Liver (tissue), 9 donors: ENCODE results near the gene FLNB. TPM values are rescaled to one million over a fixed set of nuclear protein-coding genes. Genes with fewer than 3 reads are reported as not detected.

Experiments used
- DNase-seq: peaks from one replicate; pipeline ENCODE4 v3.0.0-alpha.2; 2017; ENCODE audit warnings: low spot score
- H3K27ac ChIP-seq, 2 donors: one replicate each; pipeline ENCODE4 v1.7.0; 2013; ENCODE audit warnings: inconsistent platforms in 2 of 2, low read length in 2 of 2, control low read depth in 1 of 2, low read depth in 1 of 2, mild to moderate bottlenecking in 1 of 2
- H3K27me3 ChIP-seq, 4 donors: one replicate each; pipeline versions ENCODE4 v1.6.1 to v1.7.0; 2013; ENCODE audit warnings: low read length in 3 of 4, inconsistent platforms in 1 of 4, mild to moderate bottlenecking in 1 of 4, moderate library complexity in 1 of 4; ENCODE audit not compliant: control insufficient read depth in 4 of 4, insufficient read depth in 4 of 4
- H3K36me3 ChIP-seq, 4 donors: one replicate each; pipeline versions ENCODE4 v1.6.1 to v1.7.0; 2013; ENCODE audit warnings: low read length in 3 of 4, mild to moderate bottlenecking in 3 of 4, low read depth in 1 of 4, moderate library complexity in 1 of 4; ENCODE audit not compliant: control insufficient read depth in 4 of 4, insufficient read depth in 3 of 4
- H3K4me1 ChIP-seq, 4 donors: one replicate each; pipeline versions ENCODE4 v1.6.1 to v1.7.0; 2013; ENCODE audit warnings: low read length in 3 of 4, mild to moderate bottlenecking in 3 of 4, moderate library complexity in 1 of 4; ENCODE audit not compliant: control insufficient read depth in 4 of 4, insufficient read depth in 4 of 4
- H3K4me3 ChIP-seq, 3 donors: one replicate each; pipeline versions ENCODE4 v1.6.1 to v1.7.0; 2013; ENCODE audit warnings: low read length in 3 of 3, control low read depth in 1 of 3, low read depth in 1 of 3, mild to moderate bottlenecking in 1 of 3
- H3K9ac ChIP-seq, 2 donors: one replicate each; pipeline ENCODE4 v1.7.0; 2013; ENCODE audit warnings: low read length in 2 of 2, mild to moderate bottlenecking in 2 of 2, moderate library complexity in 2 of 2, control low read depth in 1 of 2, low read depth in 1 of 2
- H3K9me3 ChIP-seq, 4 donors: one replicate each; pipeline versions ENCODE4 v1.6.1 to v1.7.0; 2013; ENCODE audit warnings: low read length in 3 of 4; ENCODE audit not compliant: control insufficient read depth in 4 of 4
- EGR1 ChIP-seq, 2 donors: IDR thresholded peaks; 2 replicates each; pipeline ENCODE4 v1.6.1; 2016 to 2018; ENCODE audit warnings: antibody characterized with exemption in 2 of 2, low read depth in 2 of 2
- FOXA1 ChIP-seq: IDR thresholded peaks from 2 replicates; pipeline ENCODE4 v1.6.1; 2016; ENCODE audit warnings: antibody characterized with exemption
- FOXA2 ChIP-seq: IDR thresholded peaks from 2 replicates; pipeline ENCODE4 v1.6.1; 2016; ENCODE audit warnings: antibody characterized with exemption
- GABPA ChIP-seq, 2 donors: IDR thresholded peaks in 1 of 2; conservative IDR thresholded peaks in 1 of 2; 2 replicates each; pipeline ENCODE4 v1.6.1; 2016; ENCODE audit warnings: antibody characterized with exemption in 2 of 2, mild to moderate bottlenecking in 1 of 2, moderate library complexity in 1 of 2
- HNF4A ChIP-seq, 2 donors: conservative IDR thresholded peaks; 2 replicates each; pipeline ENCODE4 v1.6.1; 2016; ENCODE audit warnings: antibody characterized with exemption in 2 of 2, mild to moderate bottlenecking in 2 of 2
- HNF4G ChIP-seq: IDR thresholded peaks from 2 replicates; pipeline ENCODE4 v1.6.1; 2016; ENCODE audit warnings: antibody characterized with exemption
- JUND ChIP-seq, 2 donors: IDR thresholded peaks; 2 replicates each; pipeline ENCODE4 v1.6.1; 2016; ENCODE audit warnings: antibody characterized with exemption in 2 of 2
- NR2F2 ChIP-seq: IDR thresholded peaks from 2 replicates; pipeline ENCODE4 v1.6.1; 2016; ENCODE audit warnings: antibody characterized with exemption
- RAD21 ChIP-seq, 2 donors: IDR thresholded peaks; 2 replicates each; pipeline ENCODE4 v1.6.1; 2016; ENCODE audit warnings: antibody characterized with exemption in 2 of 2, mild to moderate bottlenecking in 2 of 2
- RXRA ChIP-seq, 2 donors: IDR thresholded peaks; 2 replicates each; pipeline ENCODE4 v1.6.1; 2017 to 2018; ENCODE audit warnings: antibody characterized with exemption in 2 of 2, mild to moderate bottlenecking in 1 of 2
- SP1 ChIP-seq: IDR thresholded peaks from 2 replicates; pipeline ENCODE4 v1.6.1; 2018; ENCODE audit warnings: antibody characterized with exemption, mild to moderate bottlenecking
- TAF1 ChIP-seq: conservative IDR thresholded peaks from 2 replicates; pipeline ENCODE4 v1.6.1; 2016; ENCODE audit warnings: antibody characterized with exemption, mild to moderate bottlenecking
- YY1 ChIP-seq: IDR thresholded peaks from 2 replicates; pipeline ENCODE4 v1.6.1; 2016; ENCODE audit warnings: antibody characterized with exemption, mild to moderate bottlenecking
- WGBS: extraction: QIAGEN DNeasy Blood & Tissue Kit; methylation state at CpG from one replicate; pipeline ENCODE4 v1.1.7; 2013; 5-methylcytosine and 5-hydroxymethylcytosine counted together
- polyA plus RNA-seq, 2 donors: library from polyadenylated mRNA; stranded (reverse) in 1 of 2; unstranded in 1 of 2; fragments of 200-250 nt in 1 of 2; fragments of >200 nt in 1 of 2; fragmentation: Nextera tagmentation in 1 of 2; extraction: Ambion mirVana in 1 of 2; gene quantifications; one replicate each; pipeline versions ENCODE4 v1.2.1 to v1.2.3, GENCODE V29; 2013 to 2015
- total RNA-seq, 2 donors: library from RNA; depleted of rRNA; stranded (reverse); fragments of >200 nt; gene quantifications; one replicate each; pipeline ENCODE4 v1.2.3, GENCODE V29; 2014
- TF ChIP-seq, protein P1 (sequence below): IDR thresholded peaks from 2 replicates; pipeline ENCODE4 v1.6.1; 2016; ENCODE audit warnings: antibody characterized with exemption, mild to moderate bottlenecking
- TF ChIP-seq, protein P2 (sequence below): IDR thresholded peaks from 2 replicates; pipeline ENCODE4 v1.6.1; 2016; ENCODE audit warnings: antibody characterized with exemption
- TF ChIP-seq, protein P3 (sequence below): fragments of 150-350 bp; IDR thresholded peaks from 2 replicates; pipeline ENCODE4 v1.5.1; 2017; ENCODE audit warnings: improper control_type of control experiment, low read depth, low read length; ENCODE audit not compliant: missing input control
- donor health status: healthy.
- donor health status: healthy.
- donor health status: healthy.
- donor health status: healthy.
- donor health status: healthy.

Gene FLNB
- total and polyA plus RNA-seq, 4 donors, result 22.9 to 124 (median 44.3) TPM

DNA sequence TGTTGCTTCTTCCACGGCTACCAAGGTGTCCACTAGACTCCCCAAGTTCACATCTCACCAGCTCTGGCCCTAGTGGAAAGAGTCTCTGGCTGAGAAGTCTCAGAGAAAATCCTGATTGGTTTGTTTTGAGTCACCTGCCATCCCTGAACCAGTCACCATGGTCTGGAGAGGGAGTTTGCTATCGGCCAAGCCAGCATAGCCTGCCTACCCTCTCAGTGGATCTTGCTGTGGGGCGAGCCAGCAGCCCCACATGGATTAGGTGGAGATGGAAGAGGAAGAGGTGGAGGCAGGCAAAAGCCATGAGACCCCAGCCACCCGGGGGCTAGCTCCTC is 48.1 kb upstream of the FLNB start:
- H3K9ac ChIP-seq, result no peak overlapping the region

DNA sequence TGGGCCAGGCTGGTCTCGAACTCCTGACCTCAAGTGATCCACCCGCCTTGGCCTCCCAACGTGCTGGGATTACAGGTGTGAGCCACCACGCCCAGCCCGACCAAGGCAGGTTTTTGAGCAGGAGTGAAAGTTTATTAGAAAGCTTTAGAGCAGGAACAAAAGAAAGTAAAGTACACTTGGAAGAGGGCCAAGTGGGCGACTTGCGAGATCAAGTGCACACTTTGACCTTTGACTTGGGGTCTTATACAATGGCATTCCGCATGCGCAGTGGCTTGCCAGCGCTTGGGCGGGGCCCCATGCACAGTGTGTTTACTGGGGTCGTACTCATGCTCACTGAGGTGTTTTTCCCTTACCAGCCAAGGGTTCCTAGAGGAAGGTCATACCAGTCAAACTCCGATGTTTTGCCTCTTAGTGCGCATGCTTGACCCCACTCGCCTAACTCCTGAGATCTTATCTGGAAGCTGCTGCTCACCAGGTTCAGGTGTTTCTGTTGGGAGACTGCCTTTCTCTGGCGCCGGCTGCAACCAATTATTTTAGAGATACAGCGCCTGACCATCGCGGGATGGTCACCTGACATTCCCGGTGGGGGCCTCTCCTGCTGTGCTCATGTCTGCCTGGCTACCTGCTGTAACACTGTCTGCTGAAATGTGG is 46.9 kb upstream of the FLNB start:
- Histone ChIP-seq H3K4me1 (peaks cover 0 to 3% (median 0%) of the 10 kb centered on the region in 4 donors), H3K27me3 (no peaks in the 10 kb centered on the region), H3K27ac (no peak overlapping the region), H3K36me3 (no peaks in the 10 kb centered on the region), H3K4me3 (no peak overlapping the region), H3K9me3 (no peaks in the 10 kb centered on the region), H3K9ac (no peak overlapping the region)
- 63% methylated on average over 21 of the region's 21 CpGs for WGBS
- DNase-seq, result no peak
- no peak for TF ChIP-seq JUND (IDR thresholded peaks at IDR 0.05)
- no peak for TF ChIP-seq NR2F2
- TF ChIP-seq, protein P1, sequence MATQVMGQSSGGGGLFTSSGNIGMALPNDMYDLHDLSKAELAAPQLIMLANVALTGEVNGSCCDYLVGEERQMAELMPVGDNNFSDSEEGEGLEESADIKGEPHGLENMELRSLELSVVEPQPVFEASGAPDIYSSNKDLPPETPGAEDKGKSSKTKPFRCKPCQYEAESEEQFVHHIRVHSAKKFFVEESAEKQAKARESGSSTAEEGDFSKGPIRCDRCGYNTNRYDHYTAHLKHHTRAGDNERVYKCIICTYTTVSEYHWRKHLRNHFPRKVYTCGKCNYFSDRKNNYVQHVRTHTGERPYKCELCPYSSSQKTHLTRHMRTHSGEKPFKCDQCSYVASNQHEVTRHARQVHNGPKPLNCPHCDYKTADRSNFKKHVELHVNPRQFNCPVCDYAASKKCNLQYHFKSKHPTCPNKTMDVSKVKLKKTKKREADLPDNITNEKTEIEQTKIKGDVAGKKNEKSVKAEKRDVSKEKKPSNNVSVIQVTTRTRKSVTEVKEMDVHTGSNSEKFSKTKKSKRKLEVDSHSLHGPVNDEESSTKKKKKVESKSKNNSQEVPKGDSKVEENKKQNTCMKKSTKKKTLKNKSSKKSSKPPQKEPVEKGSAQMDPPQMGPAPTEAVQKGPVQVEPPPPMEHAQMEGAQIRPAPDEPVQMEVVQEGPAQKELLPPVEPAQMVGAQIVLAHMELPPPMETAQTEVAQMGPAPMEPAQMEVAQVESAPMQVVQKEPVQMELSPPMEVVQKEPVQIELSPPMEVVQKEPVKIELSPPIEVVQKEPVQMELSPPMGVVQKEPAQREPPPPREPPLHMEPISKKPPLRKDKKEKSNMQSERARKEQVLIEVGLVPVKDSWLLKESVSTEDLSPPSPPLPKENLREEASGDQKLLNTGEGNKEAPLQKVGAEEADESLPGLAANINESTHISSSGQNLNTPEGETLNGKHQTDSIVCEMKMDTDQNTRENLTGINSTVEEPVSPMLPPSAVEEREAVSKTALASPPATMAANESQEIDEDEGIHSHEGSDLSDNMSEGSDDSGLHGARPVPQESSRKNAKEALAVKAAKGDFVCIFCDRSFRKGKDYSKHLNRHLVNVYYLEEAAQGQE, result no peak
- TF ChIP-seq HNF4G, result no peak
- TF ChIP-seq FOXA1, result no peak
- no peak for TF ChIP-seq SP1
- TF ChIP-seq, protein P2, sequence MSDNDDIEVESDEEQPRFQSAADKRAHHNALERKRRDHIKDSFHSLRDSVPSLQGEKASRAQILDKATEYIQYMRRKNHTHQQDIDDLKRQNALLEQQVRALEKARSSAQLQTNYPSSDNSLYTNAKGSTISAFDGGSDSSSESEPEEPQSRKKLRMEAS, result no peak
- no peak for TF ChIP-seq YY1
- no peak for TF ChIP-seq HNF4A (conservative IDR thresholded peaks at IDR 0.05)
- TF ChIP-seq FOXA2, result no peak
- TF ChIP-seq, protein P3, sequence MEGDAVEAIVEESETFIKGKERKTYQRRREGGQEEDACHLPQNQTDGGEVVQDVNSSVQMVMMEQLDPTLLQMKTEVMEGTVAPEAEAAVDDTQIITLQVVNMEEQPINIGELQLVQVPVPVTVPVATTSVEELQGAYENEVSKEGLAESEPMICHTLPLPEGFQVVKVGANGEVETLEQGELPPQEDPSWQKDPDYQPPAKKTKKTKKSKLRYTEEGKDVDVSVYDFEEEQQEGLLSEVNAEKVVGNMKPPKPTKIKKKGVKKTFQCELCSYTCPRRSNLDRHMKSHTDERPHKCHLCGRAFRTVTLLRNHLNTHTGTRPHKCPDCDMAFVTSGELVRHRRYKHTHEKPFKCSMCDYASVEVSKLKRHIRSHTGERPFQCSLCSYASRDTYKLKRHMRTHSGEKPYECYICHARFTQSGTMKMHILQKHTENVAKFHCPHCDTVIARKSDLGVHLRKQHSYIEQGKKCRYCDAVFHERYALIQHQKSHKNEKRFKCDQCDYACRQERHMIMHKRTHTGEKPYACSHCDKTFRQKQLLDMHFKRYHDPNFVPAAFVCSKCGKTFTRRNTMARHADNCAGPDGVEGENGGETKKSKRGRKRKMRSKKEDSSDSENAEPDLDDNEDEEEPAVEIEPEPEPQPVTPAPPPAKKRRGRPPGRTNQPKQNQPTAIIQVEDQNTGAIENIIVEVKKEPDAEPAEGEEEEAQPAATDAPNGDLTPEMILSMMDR, result no peak
- TF ChIP-seq RXRA (IDR thresholded peaks at IDR 0.05), result no peak

More for the DNA sequence above, 48.1 kb upstream of the FLNB start:
- peaks cover 0 to 3% (median 0%) of the 10 kb centered on the region in 4 donors for H3K4me1 ChIP-seq
- no peaks in the 10 kb centered on the region for H3K36me3 ChIP-seq
- no peaks in the 10 kb centered on the region for H3K9me3 ChIP-seq
- no peak for DNase-seq
- TF ChIP-seq HNF4A (conservative IDR thresholded peaks at IDR 0.05) (no peak), RAD21 (IDR thresholded peaks at IDR 0.05) (no peak), GABPA (IDR thresholded peaks at IDR 0.05 in 1 of 2, conservative IDR thresholded peaks at IDR 0.05 in 1 of 2) (no peak), SP1 (no peak), RXRA (IDR thresholded peaks at IDR 0.05) (no peak), TAF1 (no peak), NR2F2 (no peak), EGR1 (IDR thresholded peaks at IDR 0.05; ENCODE audit: low read depth in 2 of 2) (no peak), YY1 (no peak)
- TF ChIP-seq, protein P2, result no peak
- TF ChIP-seq, protein P3, result no peak
- peak overlapping the region in 1 of 2 donors; percentile 18 for H3K27ac ChIP-seq
- no peak overlapping the region for H3K4me3 ChIP-seq
- H3K27me3 ChIP-seq, result no peaks in the 10 kb centered on the region
- WGBS, result 81% methylated on average over 4 of the region's 4 CpGs
